Stimulated activated naive CD8-positive, alpha-beta T cell treated with anti-CD3 and anti-CD28 coated beads, Interleukin-15, amount 100 ng/mL, for 72 hours (primary cell): ENCODE measurements around the gene CCDC180.
"Not testable (repeated sequence)": the region's sequence is repeated elsewhere in the genome, so short reads cannot be mapped to it uniquely, and the experiment has no call there.

Experiments used
- ATAC-seq: fragments of 150-1000 bp; cut with Tn5 transposase; 2 replicates; pipeline ENCODE4 v1.10.0; 2021; ENCODE audit warnings: mild to moderate bottlenecking, moderate library complexity
- DNase-seq, 2 donors: peaks; one replicate each; pipeline ENCODE4 v3.0.0; 2021 to 2022
- H3K27ac Mint-ChIP-seq, 2 donors: one replicate each; pipeline ENCODE4 v1.8.0; 2022; ENCODE audit warnings: mild to moderate bottlenecking in 2 of 2, mixed read lengths in 2 of 2, moderate library complexity in 2 of 2
- H3K27me3 Mint-ChIP-seq: one replicate; pipeline ENCODE4 v1.8.0; 2022; ENCODE audit warnings: mixed read lengths
- H3K4me1 Mint-ChIP-seq: one replicate; pipeline ENCODE4 v1.8.0; 2022; ENCODE audit warnings: mild to moderate bottlenecking, mixed read lengths
- H3K4me3 Mint-ChIP-seq, 2 donors: one replicate each; pipeline ENCODE4 v1.8.0; 2022; ENCODE audit warnings: mild to moderate bottlenecking in 2 of 2, mixed read lengths in 2 of 2, moderate library complexity in 1 of 2
- H3K9me3 Mint-ChIP-seq, 2 donors: one replicate each; pipeline ENCODE4 v1.8.0; 2022; ENCODE audit warnings: mixed read lengths in 2 of 2

The CCDC180 gene

DNA sequence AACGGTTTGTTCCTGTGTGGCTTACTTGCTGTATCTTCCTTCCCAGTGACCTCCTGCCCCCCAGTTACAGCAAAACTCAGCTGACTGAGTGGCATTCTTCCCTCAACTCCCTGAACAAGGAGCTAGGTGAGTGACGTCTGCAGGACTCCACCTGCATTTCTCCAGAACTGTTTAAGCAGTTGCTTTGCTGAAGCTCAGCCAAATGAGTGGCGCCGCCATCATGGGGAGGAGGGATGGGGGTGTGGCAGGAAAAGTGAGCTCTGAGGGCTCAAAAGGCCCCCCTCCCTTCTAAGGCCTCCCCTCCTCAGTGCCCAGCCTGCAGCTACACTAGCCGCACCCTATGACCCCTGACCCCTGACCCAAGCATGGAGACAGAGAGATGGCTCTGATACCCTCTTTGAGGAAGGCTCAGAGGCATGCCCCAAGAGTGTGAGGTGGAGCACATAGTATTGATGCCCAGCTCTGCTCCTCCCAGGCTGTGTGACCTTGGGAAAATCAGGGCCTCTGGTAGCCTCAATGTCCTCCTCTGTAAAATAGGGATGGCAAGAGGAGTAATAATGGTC lies 12.7 kb downstream of the CCDC180 start:
- no peak overlapping the region for H3K27ac Mint-ChIP-seq
- peaks cover 6% of the 10 kb centered on the region for H3K4me1 Mint-ChIP-seq
- no peak overlapping the region for H3K4me3 Mint-ChIP-seq
- H3K9me3 Mint-ChIP-seq = no peaks in the 10 kb centered on the region
- ATAC-seq = no peak
- H3K27me3 Mint-ChIP-seq = no peaks in the 10 kb centered on the region
- no peak for DNase-seq

DNA sequence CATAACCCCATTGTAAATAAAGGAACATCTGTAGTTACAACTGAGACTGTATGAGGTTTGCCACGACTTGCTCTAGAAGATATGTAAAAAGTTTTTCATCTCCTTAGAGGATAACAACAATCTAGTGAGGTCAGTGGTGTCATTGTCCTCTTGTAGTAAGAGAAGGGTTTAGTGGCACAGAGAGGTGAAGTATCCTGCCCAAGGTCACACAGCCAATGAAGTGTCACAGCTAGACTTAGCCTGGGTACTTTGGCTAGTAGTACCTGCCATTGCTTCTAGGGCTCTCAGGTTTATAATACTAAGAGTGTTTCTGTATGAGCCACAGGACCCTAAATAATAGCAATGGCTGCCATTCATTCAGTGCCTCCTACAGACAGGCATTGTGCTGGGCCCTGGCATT lies 13.8 kb downstream of the CCDC180 start:
- Mint-ChIP-seq H3K27me3 (no peaks in the 10 kb centered on the region), H3K9me3 (no peaks in the 10 kb centered on the region), H3K4me3 (no peak overlapping the region), H3K4me1 (peaks cover 6% of the 10 kb centered on the region), H3K27ac (peak overlapping the region in 1 of 2 donors; percentile 34)
- DNase-seq = no peak
- no peak for ATAC-seq

DNA sequence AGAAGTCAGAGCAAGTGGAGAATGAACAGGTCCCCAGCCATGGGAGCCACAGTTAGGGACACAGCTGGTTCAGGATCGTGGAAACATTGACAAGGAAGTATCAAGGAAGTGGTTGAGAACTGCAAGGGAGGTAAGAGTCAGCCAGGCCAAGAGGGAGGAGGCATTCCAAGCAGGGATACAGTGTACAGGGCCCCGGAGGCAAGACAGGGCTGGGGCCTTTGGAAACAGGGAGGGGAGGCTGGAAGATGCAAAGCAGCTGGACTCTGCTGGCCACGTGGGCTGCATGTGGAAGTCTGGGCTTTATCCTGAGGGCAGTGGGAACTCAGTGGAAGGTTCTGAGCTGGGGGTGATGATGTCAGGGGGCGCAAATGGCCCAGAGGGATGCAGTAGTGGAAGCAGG lies 14.2 kb downstream of the CCDC180 start:
- Mint-ChIP-seq H3K4me1 (peaks cover 6% of the 10 kb centered on the region), H3K27ac (peak overlapping the region in 1 of 2 donors; percentile 34), H3K9me3 (no peaks in the 10 kb centered on the region), H3K27me3 (no peaks in the 10 kb centered on the region), H3K4me3 (no peak overlapping the region)
- DNase-seq (no peak), ATAC-seq (no peak)

DNA sequence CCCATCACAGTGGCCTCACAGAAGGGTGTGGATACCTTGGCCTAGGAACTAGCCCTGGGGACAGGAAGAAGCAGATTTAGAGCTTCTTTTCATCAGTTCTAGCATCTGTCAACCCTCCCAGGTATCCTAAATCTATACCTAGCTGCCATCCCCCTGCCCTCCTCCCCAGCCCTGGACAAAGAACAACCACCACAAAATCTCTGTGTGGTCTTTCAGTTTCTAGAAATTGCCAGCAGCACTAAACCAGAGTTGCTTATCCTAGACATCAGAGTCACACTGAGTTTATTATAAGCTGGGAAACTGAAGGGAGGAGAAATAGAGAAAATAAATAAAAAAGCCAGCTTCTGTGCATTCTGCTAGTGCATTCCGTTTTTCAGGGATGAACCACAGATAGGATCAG lies 14.6 kb downstream of the CCDC180 start:
- ATAC-seq (no peak), DNase-seq (no peak)
- no peak overlapping the region for H3K4me3 Mint-ChIP-seq
- no peak overlapping the region for H3K27ac Mint-ChIP-seq
- H3K9me3 Mint-ChIP-seq = no peaks in the 10 kb centered on the region
- peaks cover 6% of the 10 kb centered on the region for H3K4me1 Mint-ChIP-seq
- H3K27me3 Mint-ChIP-seq = no peaks in the 10 kb centered on the region

DNA sequence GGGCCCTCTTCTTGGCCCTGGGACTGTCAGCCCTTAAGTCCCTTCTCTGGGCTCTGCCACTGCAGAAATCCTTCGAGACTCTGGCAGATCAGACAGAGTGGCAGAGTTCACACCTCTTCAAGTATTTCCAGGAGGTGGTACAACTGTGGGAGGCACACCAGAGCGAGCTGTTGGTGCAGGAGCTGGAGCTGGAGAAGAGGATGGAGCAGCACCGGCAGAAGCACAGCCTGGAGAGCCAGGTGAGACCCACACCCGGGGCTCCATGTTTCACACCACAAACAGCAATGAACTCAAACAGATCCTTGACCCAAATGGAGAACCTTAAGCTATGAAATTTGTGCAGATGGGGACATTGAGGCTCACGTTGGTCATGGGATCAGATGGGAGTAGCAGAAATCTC lies 17.5 kb downstream of the CCDC180 start:
- Mint-ChIP-seq H3K4me1 (no peaks in the 10 kb centered on the region), H3K27me3 (no peaks in the 10 kb centered on the region), H3K27ac (no peak overlapping the region), H3K9me3 (no peaks in the 10 kb centered on the region), H3K4me3 (no peak overlapping the region)
- ATAC-seq = no peak
- no peak for DNase-seq

DNA sequence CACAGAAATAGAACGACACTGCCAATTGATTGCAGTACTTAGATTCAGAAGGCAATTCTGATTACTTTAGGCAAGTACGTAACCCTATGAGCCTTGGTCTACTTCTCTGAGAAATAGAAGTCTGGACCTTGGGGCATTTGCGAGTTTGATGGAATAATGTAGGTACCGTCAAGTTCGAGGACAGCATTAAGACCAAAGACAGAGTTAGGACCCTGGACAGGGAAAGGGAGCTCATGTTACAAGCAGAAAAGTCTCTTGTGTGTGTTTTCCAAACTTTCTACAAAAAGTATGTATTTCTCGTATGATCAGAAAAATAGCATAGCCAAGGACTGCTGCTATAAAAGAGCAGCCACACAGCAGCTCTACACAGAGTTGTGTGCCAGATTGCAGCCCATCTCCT lies 20.1 kb downstream of the CCDC180 start:
- Mint-ChIP-seq H3K4me3 (no peak overlapping the region), H3K9me3 (peaks cover 3 to 6% of the 10 kb centered on the region in 2 donors), H3K27ac (no peak overlapping the region), H3K27me3 (no peaks in the 10 kb centered on the region), H3K4me1 (no peaks in the 10 kb centered on the region)
- ATAC-seq (no peak), DNase-seq (no peak)

DNA sequence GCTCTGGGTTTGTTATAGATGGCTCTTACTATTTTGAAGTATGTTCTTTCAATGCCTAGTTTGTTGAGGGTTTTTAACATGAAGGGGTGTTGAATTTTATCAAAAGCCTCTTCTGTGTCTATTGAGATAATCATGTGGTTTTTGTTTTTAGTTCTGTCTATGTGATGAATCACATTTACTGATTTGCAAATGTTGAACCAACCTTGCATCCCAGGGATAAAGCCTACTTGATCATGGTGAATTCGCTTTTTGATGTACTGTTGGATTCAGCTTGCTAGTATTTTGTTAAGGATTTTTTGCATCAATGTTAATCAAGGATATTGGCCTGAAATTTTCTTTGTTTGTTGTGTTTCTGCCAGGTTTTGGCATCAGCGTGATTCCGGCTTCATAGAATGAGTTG lies 25.5 kb downstream of the CCDC180 start:
- H3K9me3 Mint-ChIP-seq = peaks cover 7 to 12% of the 10 kb centered on the region in 2 donors
- H3K27ac Mint-ChIP-seq = no peak overlapping the region
- H3K4me3 Mint-ChIP-seq = no peak overlapping the region
- H3K27me3 Mint-ChIP-seq = no peaks in the 10 kb centered on the region
- DNase-seq (no peak), ATAC-seq (no peak)
- no peaks in the 10 kb centered on the region for H3K4me1 Mint-ChIP-seq

DNA sequence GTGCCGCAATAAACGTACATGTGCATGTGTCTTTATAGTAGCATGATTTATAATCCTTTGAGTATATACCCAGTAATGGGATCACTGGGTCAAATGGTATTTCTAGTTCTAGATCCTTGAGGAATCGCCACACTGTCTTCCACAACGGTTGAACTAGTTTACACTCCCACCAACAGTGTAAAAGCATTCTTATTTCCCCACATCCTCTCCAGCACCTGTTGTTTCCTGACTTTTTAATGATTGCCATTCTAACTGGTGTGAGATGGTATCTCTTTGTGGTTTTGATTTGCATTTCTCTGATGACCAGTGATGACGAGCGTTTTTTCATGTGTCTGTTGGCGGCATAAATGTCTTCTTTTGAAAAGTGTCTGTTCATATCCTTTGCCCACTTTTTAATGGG lies 28.2 kb downstream of the CCDC180 start:
- not testable (repeated sequence) for H3K27ac Mint-ChIP-seq, DNase-seq, H3K4me1 Mint-ChIP-seq, ATAC-seq, H3K27me3 Mint-ChIP-seq, H3K4me3 Mint-ChIP-seq
- H3K9me3 Mint-ChIP-seq = peaks cover 18 to 31% of the 10 kb centered on the region in 2 donors

DNA sequence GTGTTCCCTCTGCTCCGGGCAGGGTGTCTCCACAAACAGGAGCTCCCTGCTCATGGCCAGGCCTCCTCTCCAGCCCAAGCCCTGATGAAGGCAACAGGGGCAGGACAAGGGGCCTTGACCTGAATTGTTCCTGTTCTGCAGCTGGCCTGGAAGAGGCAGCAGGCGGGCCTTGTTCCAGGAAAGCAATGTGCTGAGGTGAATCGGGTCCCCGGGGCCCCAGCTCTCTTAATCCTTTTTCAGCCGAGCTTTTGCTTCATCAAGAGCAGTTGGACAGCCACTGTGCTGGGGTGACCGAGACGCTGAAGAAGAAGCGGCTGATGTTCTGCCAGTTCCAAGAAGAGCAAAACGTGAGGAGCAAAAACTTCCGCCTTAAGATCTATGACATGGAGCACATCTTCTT lies 41.4 kb downstream of the CCDC180 start:
- Mint-ChIP-seq H3K27me3 (no peaks in the 10 kb centered on the region), H3K27ac (no peak overlapping the region), H3K4me1 (peaks cover 6% of the 10 kb centered on the region), H3K9me3 (no peaks in the 10 kb centered on the region), H3K4me3 (no peak overlapping the region)
- ATAC-seq (no peak), DNase-seq (no peak)

DNA sequence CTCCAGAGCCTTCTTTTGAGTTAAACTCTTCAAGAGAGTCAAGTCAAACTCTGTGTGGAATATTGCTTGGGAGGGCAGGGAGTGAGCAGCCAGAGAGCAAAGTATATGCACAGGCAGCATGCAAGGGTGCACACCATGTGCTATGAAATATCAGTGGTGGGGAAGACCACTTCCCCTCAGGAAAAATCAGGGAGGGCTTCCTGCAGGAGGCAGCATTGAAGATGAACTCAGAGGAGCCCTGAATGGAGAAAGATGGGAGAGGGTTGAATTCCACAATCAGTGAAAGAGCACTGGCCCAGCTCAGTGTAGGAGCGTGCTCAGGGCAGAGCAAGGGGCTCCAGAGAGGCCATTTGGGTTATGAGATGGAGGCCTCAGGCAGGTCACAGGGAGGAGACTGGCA lies 41.9 kb downstream of the CCDC180 start:
- H3K4me3 Mint-ChIP-seq = no peak overlapping the region
- ATAC-seq (no peak), DNase-seq (no peak)
- no peaks in the 10 kb centered on the region for H3K9me3 Mint-ChIP-seq
- H3K27ac Mint-ChIP-seq = no peak overlapping the region
- no peaks in the 10 kb centered on the region for H3K27me3 Mint-ChIP-seq
- H3K4me1 Mint-ChIP-seq = peaks cover 6% of the 10 kb centered on the region

DNA sequence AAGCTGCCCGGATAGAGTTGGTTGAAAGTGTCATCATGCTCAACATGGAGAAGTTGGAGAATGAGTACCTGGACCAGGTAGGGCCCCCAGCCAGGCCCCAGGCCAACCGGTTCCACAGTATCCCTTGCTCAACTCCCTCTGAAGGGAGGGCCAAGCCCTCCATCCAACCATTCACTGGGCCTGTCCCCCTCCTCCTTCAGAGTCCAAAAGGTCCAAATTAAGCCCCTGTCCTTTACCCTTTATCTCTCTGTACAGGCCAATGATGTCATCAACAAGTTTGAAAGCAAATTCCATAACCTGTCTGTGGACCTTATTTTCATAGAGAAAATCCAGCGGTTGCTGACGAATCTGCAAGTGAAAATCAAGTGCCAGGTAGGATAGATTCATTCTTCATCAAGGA lies 47.2 kb downstream of the CCDC180 start:
- Mint-ChIP-seq H3K4me1 (peaks cover 6% of the 10 kb centered on the region), H3K9me3 (no peaks in the 10 kb centered on the region), H3K4me3 (no peak overlapping the region), H3K27ac (no peak overlapping the region), H3K27me3 (no peaks in the 10 kb centered on the region)
- DNase-seq (no peak), ATAC-seq (no peak)

DNA sequence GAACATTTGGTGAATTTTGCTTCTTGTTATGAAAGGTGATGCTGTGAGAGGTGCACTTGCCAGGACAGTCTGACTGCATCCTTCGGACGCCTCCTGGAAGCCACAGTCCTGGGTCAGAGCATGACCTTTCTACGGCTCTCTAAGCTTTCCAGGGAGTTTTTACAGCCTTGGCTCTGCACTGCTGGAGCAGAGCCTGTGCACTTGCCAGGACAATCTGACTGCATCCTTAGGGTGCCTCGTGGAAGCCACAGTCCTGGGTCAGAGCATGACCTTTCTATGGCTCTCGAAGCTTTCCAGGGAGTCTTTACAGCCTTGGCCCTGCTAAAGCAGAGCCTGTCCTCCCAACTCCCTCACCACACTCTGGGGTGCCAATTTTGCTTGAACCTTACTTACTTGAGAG lies 49.6 kb downstream of the CCDC180 start:
- Mint-ChIP-seq H3K9me3 (no peaks in the 10 kb centered on the region), H3K27ac (no peak overlapping the region), H3K4me1 (peaks cover 4% of the 10 kb centered on the region), H3K27me3 (no peaks in the 10 kb centered on the region), H3K4me3 (no peak overlapping the region)
- ATAC-seq (no peak), DNase-seq (no peak)
